Stomach (tissue), 9 donors: ENCODE data around the gene NTM. TPM values are rescaled to one million over a fixed set of nuclear protein-coding genes. Genes with fewer than 3 reads are reported as not detected.
A peak's percentile ranks its signal among the peaks of the same experiment; 100 is the strongest.

Source experiments
- DNase-seq, 2 donors: peaks; one replicate each; pipeline versions ENCODE4 v3.0.0 to v3.0.0-alpha.2; 2013 to 2019
- H3K27ac ChIP-seq, 5 donors: fragments of 200-600 bp in 4 of 5; sonication (generic) in 4 of 5; one replicate each; pipeline ENCODE4 v1.5.1; 2013 to 2019; ENCODE audit warnings: mild to moderate bottlenecking in 1 of 5, moderate library complexity in 1 of 5
- H3K27me3 ChIP-seq, 3 donors: fragments of 200-600 bp; sonication (generic); one replicate each; pipeline ENCODE4 v1.5.1; 2017 to 2019; ENCODE audit warnings: mixed run types in 1 of 3
- H3K36me3 ChIP-seq, 4 donors: fragments of 200-600 bp; sonication (generic); 1 replicate in 3 of 4; 2 replicates in 1 of 4; pipeline ENCODE4 v1.5.1; 2016 to 2019
- H3K4me1 ChIP-seq, 4 donors: fragments of 200-600 bp; sonication (generic); one replicate each; pipeline ENCODE4 v1.5.1; 2016 to 2019
- H3K4me3 ChIP-seq, 4 donors: fragments of 200-600 bp; sonication (generic) in 3 of 4; one replicate each; pipeline ENCODE4 v1.5.1; 2016 to 2019; ENCODE audit warnings: mild to moderate bottlenecking in 1 of 4
- H3K9me3 ChIP-seq, 4 donors: fragments of 200-600 bp; sonication (generic); one replicate each; pipeline ENCODE4 v1.5.1; 2016 to 2019
- EP300 ChIP-seq: sonication (generic); formaldehyde crosslinking; IDR thresholded peaks from one replicate; pipeline ENCODE4 v1.6.1; 2017; ENCODE audit warnings: antibody characterized with exemption
- POLR2A ChIP-seq, 4 donors: fragments of 450-650 bp; IDR thresholded peaks; one replicate each; pipeline ENCODE4 v1.6.1; 2016; ENCODE audit warnings: antibody characterized with exemption in 4 of 4, control low read depth in 2 of 4, mild to moderate bottlenecking in 1 of 4, moderate library complexity in 1 of 4
- POLR2AphosphoS5 ChIP-seq, 3 donors: sonication (generic); formaldehyde crosslinking; IDR thresholded peaks; one replicate each; pipeline ENCODE4 v1.6.1; 2016; ENCODE audit warnings: antibody characterized with exemption in 3 of 3
- WGBS, 5 donors: extraction: QIAGEN DNeasy Blood & Tissue Kit in 3 of 5; methylation state at CpG; one replicate each; pipeline versions ENCODE4 v1.1.5 to v1.1.7; 2013 to 2018; 5-methylcytosine and 5-hydroxymethylcytosine counted together
- intact Hi-C: fragments of 100-400 bp; cut with DNase I; formaldehyde crosslinking; loops from one replicate; pipeline ENCODE4 v1.15.1; 2023; ENCODE audit warnings: low total_unique reads
- polyA plus RNA-seq, 3 donors: library from polyadenylated mRNA; stranded (reverse); fragments of 200-250 nt; gene quantifications; one replicate each; pipeline ENCODE4 v1.2.3, GENCODE V29; 2013
- total RNA-seq, 5 donors: library from RNA; depleted of rRNA; stranded (reverse); fragments of >200 nt; gene quantifications; one replicate each; pipeline versions ENCODE4 v1.1.0 to v1.2.3, GENCODE V29; 2014 to 2016
- TF ChIP-seq, protein P1 (sequence below), 7 experiments: fragments of 450-650 bp in 4 of 7; fragments of 200-600 bp in 3 of 7; sonication (generic) in 3 of 7; IDR thresholded peaks; one replicate each; pipeline ENCODE4 v1.5.1; 2016 to 2019; ENCODE audit warnings: antibody characterized with exemption in 7 of 7, control low read depth in 2 of 7, mild to moderate bottlenecking in 1 of 7
- donor health status: healthy with polysubstance abuse.
- donor health status: Bipolar disorder and iron deficiency.
- donor health status: healthy.

NTM gene
- total and polyA plus RNA-seq, 8 donors, result 0.50 to 8.4 (median 1.3) TPM; not detected in 3

DNA sequence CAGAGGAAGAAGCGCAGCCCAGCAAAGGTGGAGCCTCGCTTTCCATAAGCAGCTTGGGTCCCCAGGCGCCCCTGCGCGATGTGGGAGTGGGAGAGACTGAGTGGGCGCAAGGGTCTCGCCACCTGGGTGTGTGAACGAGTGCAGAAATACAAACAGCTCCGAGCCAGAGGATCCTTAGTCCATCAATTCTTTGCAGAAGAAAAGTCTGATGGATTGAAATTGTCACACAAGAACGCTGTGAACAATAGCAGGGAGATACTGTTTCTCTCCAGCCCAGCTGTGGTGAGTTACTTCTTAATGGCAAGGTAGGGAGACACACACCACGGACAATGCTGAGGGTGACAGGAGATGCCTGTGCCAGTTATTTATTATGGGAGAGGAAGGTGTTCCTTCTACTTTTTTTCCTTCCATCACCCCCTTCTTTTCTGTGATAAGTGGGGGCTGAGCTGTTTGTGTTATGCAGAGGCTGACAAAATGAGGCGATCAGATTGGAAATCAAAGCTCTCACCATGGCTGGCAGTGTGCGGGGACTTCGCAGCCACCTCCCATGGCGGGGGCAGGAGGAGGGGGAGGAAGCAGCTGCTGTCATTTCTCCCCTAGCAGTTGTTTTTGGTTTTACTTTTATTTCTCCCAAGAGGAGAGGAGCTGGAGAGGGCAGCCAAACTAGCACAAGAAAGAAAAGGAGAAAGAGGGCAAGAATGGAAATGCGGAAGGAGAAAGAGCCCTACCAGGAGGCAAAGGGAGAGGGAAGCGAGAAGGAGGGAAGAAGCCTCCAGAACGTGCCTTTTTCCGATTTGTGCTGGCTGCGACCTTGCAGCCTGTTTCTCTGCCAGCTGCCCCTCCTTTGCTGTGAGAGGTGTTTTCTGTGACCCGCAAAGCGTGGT, 755.8 kb downstream of the NTM start:
- Histone ChIP-seq H3K36me3 (no peaks in the 10 kb centered on the region), H3K27me3 (peaks cover 0 to 26% (median 6%) of the 10 kb centered on the region in 3 donors), H3K27ac (peak overlapping the region in 3 of 5 donors; percentile 7 to 54 (median 28)), H3K4me1 (peaks cover 0 to 24% (median 15%) of the 10 kb centered on the region in 4 donors), H3K9me3 (no peaks in the 10 kb centered on the region), H3K4me3 (peak overlapping the region; percentile 27 to 36 (median 29))
- intact Hi-C loops, result no loop called here
- TF ChIP-seq EP300, result no peak
- no peak for TF ChIP-seq POLR2AphosphoS5 (IDR thresholded peaks at IDR 0.05)
- TF ChIP-seq, protein P1, sequence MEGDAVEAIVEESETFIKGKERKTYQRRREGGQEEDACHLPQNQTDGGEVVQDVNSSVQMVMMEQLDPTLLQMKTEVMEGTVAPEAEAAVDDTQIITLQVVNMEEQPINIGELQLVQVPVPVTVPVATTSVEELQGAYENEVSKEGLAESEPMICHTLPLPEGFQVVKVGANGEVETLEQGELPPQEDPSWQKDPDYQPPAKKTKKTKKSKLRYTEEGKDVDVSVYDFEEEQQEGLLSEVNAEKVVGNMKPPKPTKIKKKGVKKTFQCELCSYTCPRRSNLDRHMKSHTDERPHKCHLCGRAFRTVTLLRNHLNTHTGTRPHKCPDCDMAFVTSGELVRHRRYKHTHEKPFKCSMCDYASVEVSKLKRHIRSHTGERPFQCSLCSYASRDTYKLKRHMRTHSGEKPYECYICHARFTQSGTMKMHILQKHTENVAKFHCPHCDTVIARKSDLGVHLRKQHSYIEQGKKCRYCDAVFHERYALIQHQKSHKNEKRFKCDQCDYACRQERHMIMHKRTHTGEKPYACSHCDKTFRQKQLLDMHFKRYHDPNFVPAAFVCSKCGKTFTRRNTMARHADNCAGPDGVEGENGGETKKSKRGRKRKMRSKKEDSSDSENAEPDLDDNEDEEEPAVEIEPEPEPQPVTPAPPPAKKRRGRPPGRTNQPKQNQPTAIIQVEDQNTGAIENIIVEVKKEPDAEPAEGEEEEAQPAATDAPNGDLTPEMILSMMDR (IDR thresholded peaks at IDR 0.05), result no peak
- DNase-seq, result peak in 1 of 2 donors; percentile 41
- 12 to 19% (median 17%) methylated on average over 22 of the region's 22 CpGs for WGBS, 5 donors

DNA sequence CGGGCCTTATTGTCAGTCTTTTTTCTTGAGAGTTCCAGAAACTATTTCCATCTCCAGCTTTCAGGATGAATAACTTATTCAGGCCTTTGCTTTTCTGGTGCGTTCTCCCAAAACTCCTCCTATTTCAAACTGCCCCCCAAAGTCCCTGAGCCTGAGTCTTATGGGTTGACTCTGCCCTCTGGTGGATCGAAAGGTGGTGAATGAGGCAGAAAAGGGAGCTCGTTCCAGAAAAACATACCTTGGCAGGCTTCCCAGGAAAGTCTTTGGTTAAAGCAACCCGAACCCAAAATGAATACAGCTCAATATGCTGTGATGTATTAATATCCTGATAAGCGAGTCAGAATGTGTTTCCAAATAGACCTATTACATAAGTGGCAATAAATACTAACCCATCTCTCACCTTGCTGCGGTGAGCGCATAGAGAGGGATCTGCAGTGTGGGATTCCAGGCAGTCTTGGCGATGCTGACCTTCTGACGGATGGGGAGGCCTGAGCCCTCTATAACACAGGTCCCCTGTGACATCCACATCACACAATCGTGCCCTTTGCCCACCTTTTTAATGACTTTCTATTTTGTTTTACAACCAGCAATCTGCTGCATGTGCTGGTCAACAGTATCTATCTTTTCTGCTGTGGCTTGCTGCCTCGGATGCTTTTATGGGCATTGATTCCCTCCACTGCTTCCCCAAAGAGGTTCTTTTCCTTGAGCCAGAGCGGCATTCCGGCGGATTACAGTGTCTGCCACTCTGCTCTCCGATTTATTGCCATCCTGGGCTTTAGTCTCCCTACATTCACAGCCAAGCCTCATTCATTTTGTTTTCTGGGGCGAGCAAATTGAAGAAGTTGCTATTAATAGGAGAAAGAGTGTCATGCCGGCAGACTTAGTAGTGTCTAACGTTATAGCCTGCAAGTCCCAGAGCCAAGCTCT, 756.8 kb downstream of the NTM start:
- H3K36me3 ChIP-seq, result no peaks in the 10 kb centered on the region
- 41 to 56% (median 54%) methylated on average over 19 of the region's 19 CpGs for WGBS, 5 donors
- peaks cover 0 to 22% (median 6%) of the 10 kb centered on the region in 3 donors for H3K27me3 ChIP-seq
- H3K27ac ChIP-seq, result peak overlapping the region in 3 of 5 donors; percentile 7 to 54 (median 28)
- H3K4me3 ChIP-seq, result peak overlapping the region; percentile 27 to 36 (median 29)
- peak in 1 of 2 donors; percentile 88 for DNase-seq
- TF ChIP-seq, protein P1 (IDR thresholded peaks at IDR 0.05), result peak in 1 of 7 experiments; percentile 8
- TF ChIP-seq POLR2A (IDR thresholded peaks at IDR 0.05), result no peak
- no peak for TF ChIP-seq POLR2AphosphoS5 (IDR thresholded peaks at IDR 0.05)
- H3K9me3 ChIP-seq, result no peaks in the 10 kb centered on the region
- peaks cover 0 to 24% (median 15%) of the 10 kb centered on the region in 4 donors for H3K4me1 ChIP-seq
- intact Hi-C loops, result no loop called here

DNA sequence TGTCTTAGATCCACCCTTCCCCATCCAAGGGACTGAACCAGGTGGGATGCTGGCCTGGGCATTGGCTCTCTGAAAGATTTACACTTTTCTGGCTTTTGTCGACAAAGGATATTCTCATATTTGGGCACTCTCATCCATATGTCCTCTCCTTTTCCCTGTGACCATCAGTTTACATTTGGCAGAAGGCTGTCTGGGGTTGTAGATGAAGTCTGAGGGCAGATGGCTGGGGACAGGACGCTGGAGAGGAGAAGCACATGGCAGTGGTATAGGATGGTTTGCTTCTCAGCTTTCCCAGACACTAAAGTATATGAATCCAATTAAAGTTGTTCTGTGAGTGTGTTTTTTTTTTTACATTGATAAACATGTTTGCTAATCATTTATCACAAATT, 757.5 kb downstream of the NTM start:
- no peak for DNase-seq
- Histone ChIP-seq H3K4me1 (peaks cover 0 to 24% (median 15%) of the 10 kb centered on the region in 4 donors), H3K9me3 (no peaks in the 10 kb centered on the region), H3K36me3 (no peaks in the 10 kb centered on the region), H3K27me3 (peaks cover 0 to 22% (median 6%) of the 10 kb centered on the region in 3 donors), H3K4me3 (no peak overlapping the region), H3K27ac (no peak overlapping the region)
- intact Hi-C loops, result no loop called here
- TF ChIP-seq POLR2A (IDR thresholded peaks at IDR 0.05) (no peak), POLR2AphosphoS5 (IDR thresholded peaks at IDR 0.05) (no peak), EP300 (no peak)
- TF ChIP-seq, protein P1 (IDR thresholded peaks at IDR 0.05), result no peak
- 67 to 83% (median 78%) methylated on average over 2 of the region's 2 CpGs for WGBS, 5 donors

DNA sequence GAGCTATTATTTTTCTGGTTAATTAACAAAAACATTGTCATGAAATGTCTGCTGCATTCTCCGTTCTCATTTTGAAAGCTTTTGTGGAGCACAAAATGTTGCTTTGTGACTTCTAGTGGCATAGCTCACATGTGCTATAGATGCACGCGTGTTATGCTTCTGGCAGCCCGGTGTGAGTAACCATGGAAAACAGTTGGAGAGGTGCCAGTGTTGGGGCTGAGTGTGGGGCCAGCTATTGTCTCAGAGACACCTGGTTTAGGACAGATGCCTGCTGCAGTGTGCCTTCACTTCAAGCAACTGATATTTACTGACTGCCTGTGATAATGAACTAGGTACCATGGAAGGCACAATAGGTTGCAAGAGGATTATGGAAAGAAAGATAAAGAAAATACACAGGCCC, 760.6 kb downstream of the NTM start:
- TF ChIP-seq POLR2AphosphoS5 (IDR thresholded peaks at IDR 0.05) (no peak), EP300 (no peak), POLR2A (IDR thresholded peaks at IDR 0.05) (no peak)
- TF ChIP-seq, protein P1 (IDR thresholded peaks at IDR 0.05), result no peak
- H3K27ac ChIP-seq, result no peak overlapping the region
- 68 to 86% (median 74%) methylated on average over 4 of the region's 4 CpGs for WGBS, 5 donors
- H3K4me1 ChIP-seq, result peaks cover 0 to 19% (median 13%) of the 10 kb centered on the region in 4 donors
- H3K4me3 ChIP-seq, result no peak overlapping the region
- intact Hi-C loops, result no loop called here
- peaks cover 0 to 13% (median 0%) of the 10 kb centered on the region in 3 donors for H3K27me3 ChIP-seq
- H3K36me3 ChIP-seq, result no peaks in the 10 kb centered on the region
- no peaks in the 10 kb centered on the region for H3K9me3 ChIP-seq
- peak in 1 of 2 donors; percentile 57 for DNase-seq
